HG02973 (cell line): ENCODE data around the gene AOAH.

Experiments used
- ATAC-seq: cut with Tn5 transposase; IDR thresholded peaks from one replicate; pipeline ENCODE4 v1.9.1; 2021; ENCODE audit warnings: moderate library complexity; ENCODE audit not compliant: unreplicated experiment

The AOAH gene

DNA sequence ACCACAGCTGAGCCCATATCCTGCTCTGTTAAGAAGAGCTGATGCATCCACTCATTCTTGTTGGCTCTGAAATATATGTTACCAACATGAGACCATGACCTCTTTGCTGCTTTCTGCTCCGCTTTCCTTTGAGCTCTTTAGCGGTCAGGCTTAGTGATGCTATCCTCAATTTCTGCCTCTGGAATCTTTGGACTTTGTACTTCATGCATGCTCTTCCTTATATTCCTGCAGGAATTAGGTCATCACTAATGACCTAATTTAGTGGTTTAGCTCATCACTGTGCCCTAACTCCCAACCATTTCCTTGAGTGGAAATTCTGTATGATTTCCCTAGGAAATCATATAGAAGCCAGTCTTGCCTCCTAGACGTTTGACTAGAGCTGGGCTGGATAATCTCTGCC, 119.5 kb downstream of the AOAH start:
- ATAC-seq = no peak

DNA sequence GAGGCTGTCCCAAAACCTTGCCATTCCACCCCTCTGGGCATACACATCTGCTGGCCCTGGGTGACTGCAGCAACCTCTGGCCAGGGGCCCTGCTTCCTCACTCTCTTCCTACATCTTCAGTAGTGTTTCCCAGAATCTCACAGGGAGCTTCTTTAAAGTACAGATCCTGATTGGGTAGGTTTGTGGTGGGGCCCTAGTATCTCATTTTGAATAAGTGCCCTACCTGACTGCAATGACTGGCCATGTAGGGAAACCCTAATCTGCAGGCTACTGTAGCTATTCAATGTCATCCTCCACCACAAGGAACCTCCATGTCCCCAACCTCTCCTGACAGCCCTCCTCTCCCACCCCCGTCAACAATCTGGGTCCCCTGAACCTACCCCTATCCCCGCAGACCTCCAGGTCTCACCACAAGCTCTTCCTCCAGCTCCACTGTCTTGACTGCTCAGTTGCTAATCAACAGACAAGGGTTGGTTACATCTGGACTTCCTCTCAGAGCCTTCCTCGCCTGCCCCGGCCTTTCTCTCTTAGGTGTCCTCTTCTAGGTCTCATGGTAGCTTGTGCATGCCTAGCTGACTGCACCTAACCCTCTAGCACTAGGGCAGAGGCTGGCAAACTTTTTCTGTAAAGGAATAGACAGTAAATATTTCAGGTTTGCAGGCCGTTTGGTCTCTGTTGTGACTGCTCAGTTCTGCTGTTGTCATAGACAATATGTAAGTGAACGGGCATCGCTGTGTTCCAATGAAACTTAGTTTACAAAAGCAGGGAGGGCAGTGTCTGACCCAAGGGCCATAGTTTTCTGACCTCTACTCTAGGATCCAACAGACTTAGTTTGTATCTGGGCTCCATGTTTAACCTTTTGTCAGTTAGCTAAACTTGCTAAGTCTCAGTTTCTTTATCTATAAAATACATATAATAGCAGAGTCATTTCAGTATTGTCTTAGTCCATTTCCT, 121.1 kb downstream of the AOAH start:
- no peak for ATAC-seq

DNA sequence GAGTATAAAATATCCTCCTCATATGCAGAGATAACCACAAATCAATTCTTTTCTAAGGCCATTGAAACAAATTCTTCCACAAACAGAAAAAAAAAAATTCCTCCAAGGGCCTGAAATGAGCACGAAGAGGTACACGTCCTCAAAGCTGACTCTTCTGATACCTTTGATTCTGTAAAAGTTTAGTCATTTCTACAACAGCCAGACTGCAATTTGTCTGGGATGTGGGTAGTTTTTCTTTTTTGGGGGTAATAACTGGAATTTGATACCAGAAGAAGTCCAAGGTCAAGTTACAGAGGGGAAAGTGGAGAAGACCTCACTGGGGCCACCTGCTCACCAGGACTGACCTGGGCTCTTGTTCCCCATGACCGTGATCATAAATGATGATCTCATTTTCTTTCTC, 121.8 kb downstream of the AOAH start:
- no peak for ATAC-seq

DNA sequence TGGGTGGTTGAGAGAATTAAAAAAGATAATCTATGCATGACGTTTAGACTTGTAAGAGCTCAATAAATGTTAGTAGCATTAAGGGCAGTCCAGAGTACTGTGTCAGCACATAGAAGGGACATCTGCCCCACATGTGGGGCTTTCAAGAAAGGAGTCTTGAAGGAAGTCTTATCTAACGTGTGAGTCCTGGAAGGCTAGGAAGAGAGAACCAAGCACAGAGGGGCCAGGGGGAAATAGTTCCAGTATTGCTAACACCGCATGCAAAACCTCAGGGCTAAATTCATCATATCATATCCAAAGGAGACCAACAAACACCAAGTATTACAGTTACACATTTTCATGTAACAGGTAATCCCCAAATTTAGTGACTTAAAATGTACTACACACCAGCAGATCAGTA, 122.7 kb downstream of the AOAH start:
- ATAC-seq = no peak

DNA sequence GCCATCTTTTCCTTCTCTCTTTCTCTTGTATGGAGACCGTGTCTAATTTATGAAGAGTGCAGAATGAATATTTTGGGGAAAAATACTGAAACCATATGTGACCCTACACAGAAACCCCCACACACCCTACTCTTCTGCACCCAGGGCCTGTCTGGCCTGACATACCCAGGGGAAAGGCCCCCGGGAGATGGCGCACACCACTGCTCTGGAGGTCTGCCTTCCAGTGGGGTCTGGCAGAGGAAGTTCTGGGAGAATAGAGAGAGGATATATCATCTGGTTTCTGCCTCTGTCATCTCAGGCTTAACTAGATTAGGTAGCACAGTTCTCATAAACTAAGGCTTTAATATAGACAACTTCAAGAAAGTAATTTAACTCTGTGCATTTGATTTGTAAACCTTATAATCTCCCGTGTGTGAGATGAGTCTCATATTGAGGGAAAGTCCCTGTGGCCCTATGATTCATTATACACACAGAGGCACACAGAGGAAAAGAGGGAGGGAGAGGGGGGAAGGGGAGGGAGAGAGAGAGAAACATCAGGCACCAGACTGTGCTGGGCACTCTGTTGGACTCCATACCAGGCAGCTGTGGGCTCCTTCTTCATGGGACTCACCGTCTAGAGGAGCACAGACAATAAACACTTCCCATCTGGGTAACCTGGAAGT, 123.3 kb downstream of the AOAH start:
- no peak for ATAC-seq

DNA sequence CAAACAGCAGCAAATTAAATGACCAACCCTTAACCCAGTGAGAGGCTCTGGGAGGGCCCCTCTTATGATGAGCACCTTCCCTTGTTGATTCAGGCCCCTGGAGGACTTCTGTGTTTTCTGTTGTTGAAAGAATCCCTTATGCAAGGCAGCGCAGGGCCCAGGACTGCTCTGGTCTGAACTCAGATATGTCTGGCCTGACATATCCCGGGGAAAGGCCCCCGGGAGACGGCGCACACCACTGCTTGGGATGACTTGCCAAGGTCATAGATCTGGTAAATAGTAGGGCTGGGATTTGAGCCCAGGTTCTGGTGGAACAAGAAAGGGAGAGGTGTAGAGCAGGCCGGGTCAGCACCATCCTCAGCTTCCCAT, 124.0 kb downstream of the AOAH start:
- ATAC-seq = no peak

DNA sequence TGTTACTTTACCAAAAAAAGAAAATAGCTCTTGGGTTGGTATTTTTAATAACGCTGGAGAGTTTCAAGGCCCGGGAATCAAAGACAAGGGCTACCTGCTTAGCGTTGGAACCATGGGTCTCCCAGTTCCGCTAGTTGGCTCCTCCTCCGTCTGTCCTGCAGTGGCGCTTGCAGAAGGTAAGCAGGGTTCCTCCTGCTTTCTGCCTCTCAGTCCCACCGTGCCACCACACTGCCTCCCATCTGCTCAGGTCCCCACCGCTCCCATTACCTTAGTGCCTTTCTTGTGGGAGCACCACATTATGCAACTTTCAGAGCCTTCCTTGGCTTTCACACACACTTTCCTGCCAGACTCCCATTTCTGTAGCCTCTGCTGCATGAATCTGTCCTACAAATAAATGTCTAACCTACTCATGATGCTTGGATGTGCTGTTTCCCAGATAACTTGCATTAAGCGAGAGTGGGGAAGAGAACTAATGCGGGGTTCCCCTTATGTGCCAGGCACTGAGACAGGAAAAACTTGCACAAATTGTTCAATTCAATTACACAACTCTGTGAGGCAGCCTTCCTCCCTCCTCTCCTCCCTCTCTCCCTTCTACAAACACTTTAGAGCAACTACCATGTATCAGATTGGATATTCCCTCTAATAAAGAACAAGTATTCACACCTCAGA, 124.5 kb downstream of the AOAH start:
- ATAC-seq = no peak

DNA sequence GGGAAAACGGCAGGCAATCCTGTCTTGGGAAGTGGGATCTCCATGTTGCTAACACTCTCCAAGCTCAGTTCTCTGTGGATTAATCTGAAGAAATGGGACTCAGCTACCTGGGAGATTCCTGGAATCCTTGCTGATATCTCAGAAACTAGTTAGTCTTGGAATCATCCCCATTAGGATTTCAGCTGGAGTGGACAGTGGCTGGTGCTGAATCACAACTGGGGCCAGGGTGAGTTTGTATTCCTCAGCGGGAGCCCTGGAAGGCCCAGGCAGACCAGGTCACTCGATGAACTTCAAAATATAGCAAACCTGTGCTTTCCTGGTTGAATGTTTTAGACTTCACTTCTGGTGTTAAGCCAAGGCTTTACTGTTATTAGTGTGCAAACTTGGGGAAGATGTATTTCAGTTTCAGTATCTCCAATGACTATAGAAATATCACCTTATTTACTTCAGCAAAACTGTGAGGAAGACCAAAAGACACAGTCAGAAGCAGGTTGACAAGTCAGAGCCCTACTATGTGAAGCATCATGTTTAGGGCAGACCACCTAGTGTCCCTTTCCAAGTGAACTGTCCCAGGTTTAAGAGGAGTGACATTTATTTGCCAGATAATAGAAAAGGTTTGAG, 126.1 kb downstream of the AOAH start:
- no peak for ATAC-seq

DNA sequence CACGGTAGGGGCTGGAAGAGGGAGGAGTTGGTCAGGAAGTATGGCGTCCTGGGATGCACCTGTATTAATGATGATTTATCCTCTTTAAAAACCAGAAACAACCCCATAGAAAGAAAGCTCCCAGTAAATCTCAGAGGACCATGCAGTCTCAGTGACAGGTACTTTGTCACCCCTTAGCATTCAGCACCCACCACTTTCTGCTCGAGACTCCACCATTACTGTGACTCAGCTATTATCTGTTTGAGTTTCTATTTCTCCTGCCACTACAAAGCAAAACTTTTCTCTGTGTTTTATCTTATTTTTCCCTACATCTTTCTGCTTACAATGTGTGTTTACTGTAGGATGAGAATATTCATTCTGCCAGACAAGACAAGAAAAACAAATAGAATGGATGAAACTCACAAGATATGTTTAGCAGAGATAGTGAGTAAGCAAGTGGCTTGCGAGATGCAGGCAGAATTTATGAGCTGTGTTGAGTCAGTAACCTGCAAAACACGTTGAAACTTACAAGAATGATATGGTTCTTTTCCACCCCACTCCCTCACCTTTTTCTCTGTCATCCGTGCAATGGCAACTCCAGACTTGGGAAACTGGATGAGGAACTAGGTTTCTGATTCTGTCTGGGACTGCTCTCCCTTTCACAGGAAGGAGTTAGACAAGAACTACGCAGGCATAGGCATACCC, 127.1 kb downstream of the AOAH start:
- ATAC-seq = no peak

DNA sequence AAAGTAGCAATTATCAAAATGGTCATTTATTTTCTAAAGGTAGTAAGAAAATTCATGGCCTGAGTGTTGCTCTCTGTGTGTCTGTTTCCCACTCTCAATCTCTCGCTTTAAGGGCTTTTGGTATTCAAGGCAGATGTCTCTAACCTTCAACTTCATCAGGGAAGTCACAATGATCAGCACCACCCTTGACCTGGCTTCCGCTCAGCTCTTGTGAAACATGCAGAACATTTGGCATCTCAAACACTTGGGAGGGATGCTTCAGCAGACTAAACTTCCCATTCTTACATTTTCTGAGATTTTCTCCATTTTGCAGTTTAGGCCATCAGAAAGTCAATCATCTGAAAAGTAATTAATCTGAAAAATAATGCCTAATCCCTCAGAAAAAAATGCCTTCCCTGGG, 129.8 kb downstream of the AOAH start:
- ATAC-seq = no peak

DNA sequence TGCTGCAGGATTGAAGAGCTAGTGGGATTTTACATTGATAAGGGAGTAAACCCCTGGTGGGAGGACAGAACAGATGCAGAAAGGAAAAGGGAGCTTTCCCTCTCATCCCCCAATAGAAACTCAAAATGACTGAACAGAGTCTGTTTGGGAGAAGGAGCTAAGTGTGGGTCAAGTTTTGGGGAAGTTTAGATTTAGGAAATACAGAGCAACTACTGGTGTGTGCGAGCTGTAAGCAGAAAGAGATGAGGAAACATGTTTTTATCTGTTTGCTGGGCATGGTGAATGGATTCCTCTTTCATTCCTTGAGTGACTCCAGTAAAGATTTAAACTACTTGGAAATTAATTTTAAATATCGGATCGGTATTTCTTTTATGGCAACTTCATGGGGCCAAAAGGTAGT, 132.7 kb downstream of the AOAH start:
- no peak for ATAC-seq

DNA sequence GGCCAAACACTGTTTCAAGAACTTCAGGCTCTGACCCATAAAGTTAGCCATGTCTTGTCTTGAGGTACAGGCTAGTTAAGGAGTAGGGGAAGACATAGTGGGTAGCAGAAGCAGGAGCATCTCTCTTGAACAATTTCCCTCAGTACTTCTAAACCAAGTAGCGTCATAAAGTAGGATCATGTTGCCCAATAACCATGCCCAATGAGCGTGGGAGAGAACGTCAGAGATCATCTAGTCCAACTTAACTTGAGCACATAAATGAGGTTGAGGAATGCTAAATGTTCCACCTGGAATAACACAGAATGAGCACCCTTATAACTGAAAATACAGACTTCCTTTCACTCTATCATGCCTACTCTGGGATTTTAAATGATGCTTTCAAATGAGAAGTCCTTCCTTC, 134.9 kb downstream of the AOAH start:
- no peak for ATAC-seq

DNA sequence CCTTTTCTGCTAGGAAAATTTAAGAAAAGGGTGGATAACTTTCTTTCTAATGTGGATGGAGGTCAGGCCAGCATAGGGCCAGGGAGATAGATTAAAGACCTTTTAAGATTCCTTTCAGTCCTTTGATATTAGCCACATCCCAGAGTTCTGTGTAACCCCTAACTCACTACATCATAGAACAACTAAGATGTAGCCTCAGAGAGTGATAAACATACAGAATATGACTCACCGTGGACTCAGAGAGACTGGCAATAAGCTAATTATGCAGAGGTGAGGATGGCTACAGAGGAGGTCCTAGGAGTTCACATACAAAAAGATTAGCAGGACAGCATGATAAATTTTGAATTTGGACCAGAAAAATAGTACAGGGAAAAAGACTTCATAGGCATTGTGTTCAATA, 141.0 kb downstream of the AOAH start:
- ATAC-seq = no peak

DNA sequence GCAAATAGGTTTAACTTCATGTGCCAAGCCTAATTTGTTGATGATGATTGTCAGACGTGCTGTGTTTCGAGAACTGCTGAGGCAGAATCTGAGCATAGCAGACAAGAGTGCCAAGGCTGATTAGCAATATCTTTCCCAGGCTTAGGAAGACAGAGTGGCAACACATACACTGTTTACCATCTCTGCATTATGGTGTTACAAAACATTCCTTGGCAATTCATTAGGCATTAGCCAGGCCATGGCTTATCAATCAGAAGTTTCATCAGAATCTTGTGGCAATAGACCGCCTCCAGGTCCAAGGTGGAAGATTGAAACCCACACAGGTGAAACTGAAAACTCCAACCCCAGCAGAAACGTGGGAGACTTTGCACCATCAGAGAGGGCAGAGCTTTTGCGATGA, 148.5 kb downstream of the AOAH start:
- no peak for ATAC-seq

DNA sequence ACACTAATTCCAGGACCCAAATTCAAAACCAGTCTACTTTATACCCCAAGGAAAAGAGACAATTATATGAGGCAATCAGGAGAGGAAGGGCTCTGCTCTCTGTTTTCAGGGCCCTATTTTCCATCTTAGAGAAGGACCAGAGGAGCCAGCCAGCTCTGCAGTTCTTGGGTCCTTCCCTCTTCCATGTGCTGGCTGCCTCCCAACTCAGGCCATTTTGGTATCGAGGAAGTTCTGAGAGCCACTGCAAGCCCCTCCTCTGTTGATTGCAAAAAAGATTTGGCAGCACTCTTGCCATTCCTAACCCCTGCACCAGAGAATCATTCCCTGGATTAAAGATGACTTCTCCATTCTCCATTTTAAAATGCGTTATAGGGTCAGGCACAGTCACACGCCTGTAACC, 151.2 kb downstream of the AOAH start:
- ATAC-seq = no peak

DNA sequence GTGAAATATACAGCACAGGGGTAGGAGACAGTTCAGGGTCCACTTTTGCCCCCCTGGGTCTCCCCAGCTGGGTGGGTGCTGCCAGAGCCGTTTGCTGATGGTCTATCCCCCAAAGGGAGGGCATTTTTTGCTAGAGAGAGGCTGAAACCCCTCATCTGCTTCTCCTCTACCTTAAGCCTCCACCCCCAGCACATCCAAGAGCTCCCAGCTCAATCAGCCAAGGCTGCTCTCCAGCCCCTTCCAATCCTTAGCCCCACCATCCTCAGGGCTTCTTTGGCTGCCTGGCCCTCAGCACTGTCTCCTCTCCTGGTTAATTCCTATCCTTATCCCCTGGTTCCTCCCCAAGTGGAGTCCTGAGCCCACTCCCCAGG, 153.1 kb downstream of the AOAH start:
- ATAC-seq = no peak

DNA sequence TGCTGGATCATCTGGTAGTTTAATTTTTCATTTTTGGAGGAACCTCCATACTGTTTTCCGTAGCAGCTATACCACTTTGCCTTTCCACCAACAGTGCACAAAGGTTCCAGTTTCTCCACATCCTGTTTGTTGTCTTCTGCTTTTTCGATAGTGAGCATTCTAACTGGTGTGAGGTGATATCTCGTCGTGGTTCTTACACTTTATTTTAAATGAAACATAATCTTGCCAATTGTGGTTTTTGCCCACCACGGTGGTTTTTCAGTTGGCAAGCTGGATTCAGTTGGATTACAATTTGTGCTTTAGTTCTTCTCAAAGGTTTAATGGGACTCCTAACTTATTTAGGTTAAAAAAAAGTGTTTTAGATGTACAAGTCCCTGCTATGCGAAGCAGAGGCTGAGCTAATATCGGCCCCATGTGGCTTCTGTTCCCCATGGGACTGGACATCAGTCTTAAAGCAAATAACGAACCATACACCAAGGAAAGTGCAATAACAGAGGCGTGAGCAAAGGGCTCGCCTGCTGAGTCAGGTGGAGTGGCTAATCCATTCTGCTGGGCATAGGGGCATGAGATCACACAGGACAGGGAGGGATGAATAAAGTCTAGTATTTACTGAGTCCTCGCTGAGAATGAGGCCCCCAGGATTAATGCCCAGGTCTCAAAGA, 153.6 kb downstream of the AOAH start:
- no peak for ATAC-seq

DNA sequence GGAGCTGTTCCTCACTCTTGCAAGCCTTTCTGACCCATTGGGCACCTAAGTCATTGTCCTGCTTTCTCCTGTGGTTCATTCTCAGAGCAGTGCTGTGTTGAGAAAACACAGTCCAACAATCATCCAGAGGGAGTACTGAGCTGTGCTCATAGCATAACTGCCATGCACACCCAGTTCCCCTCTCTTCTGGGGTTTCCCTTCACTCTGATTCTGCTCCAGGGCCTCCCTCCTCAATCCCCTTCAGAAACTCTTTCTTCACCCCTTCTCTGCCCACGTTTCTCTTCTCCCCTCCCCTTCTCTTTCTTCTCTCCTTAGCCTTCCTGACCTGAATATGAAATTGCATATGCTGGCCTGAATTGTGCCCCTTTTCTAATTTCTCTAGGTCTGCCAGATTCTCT, 155.8 kb downstream of the AOAH start:
- ATAC-seq = no peak

DNA sequence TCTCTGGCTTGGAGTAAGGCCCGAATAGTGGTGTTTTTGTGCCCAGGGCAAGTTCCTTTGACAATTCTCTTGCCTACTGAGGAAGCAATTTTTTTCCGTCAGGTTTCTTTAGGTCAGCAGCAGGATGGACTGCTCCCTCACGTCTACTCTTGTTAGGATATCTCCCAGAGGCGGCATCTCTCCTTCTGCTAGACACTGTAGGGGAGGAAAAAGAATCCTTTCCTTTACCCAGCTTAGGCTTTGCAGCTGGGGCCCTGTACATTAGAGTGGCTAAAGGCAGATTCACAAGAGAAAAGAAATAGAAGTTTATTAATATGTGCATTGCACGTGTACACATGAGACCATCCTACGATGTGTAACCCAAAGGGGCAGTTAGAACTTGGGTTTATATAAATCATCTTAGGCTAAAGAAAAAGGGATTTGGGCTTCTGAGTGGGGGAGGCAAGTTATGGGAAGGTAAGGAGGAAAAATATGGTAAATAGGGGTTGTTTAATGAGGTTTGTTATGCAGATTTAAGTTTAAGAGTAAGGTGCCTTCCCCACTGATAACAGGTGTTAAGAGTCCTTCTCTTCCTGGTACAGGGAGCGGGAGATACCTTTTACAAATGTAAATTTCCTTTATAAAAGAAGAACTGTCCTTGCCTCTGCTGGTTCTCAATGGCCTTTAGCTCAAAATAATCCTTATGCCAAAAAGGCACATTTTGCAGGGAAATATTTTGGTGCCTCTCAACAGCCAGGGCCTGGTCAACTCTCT, 156.4 kb downstream of the AOAH start:
- no peak for ATAC-seq
